Testis (tissue), 3 donors: ENCODE measurements around the gene CACNA1D. TPM values are rescaled to one million over a fixed set of nuclear protein-coding genes. Genes with fewer than 3 reads are reported as not detected.

Experiments
- DNase-seq: peaks from one replicate; pipeline ENCODE4 v3.0.0-alpha.2; 2019
- H3K27ac ChIP-seq, 2 donors: fragments of 200-600 bp; sonication (generic); one replicate each; pipeline ENCODE4 v1.5.1; 2019
- H3K27me3 ChIP-seq: fragments of 200-600 bp; sonication (generic); one replicate; pipeline ENCODE4 v1.5.1; 2019
- H3K36me3 ChIP-seq: fragments of 200-600 bp; sonication (generic); one replicate; pipeline ENCODE4 v1.5.1; 2017; ENCODE audit warnings: low read depth; ENCODE audit errors: missing control alignments
- H3K4me1 ChIP-seq: fragments of 200-600 bp; sonication (generic); one replicate; pipeline ENCODE4 v1.5.1; 2019
- H3K4me3 ChIP-seq, 2 donors: fragments of 200-600 bp; sonication (generic); one replicate each; pipeline ENCODE4 v1.5.1; 2017 to 2019
- H3K9me3 ChIP-seq: fragments of 200-600 bp; sonication (generic); one replicate; pipeline ENCODE4 v1.5.1; 2017
- CTCF ChIP-seq, 3 experiments: fragments of 450-650 bp in 2 of 3; fragments of 200-600 bp in 1 of 3; sonication (generic) in 1 of 3; IDR thresholded peaks; one replicate each; pipeline ENCODE4 v1.5.1; 2016 to 2019; ENCODE audit warnings: antibody characterized with exemption in 3 of 3, mild to moderate bottlenecking in 2 of 3, moderate library complexity in 1 of 3
- POLR2A ChIP-seq: fragments of 450-650 bp; IDR thresholded peaks from one replicate; pipeline ENCODE4 v1.6.1; 2017; ENCODE audit warnings: antibody characterized with exemption, mild to moderate bottlenecking, moderate library complexity
- WGBS, 2 donors: methylation state at CpG; one replicate each; pipeline ENCODE4 v1.1.5; 2018; 5-methylcytosine and 5-hydroxymethylcytosine counted together
- intact Hi-C: fragments of 100-400 bp; cut with DNase I; formaldehyde crosslinking; loops from one replicate; pipeline ENCODE4 v1.15.1; 2023; ENCODE audit warnings: low total_unique reads
- polyA plus RNA-seq: library from polyadenylated mRNA; stranded (reverse); fragments of 350-450 nt; fragmentation: Illumina TruSeq; extraction: RNeasy Lipid Tissue Mini Kit (QIAGEN cat#74804); gene quantifications from one replicate; pipeline ENCODE4 v1.2.3, GENCODE V29; 2014; ENCODE audit warnings: low read depth, low replicate concordance; ENCODE audit not compliant: insufficient read depth
- total RNA-seq, 2 donors: library from RNA; depleted of rRNA; stranded (reverse); fragments of >200 nt; gene quantifications; one replicate each; pipeline ENCODE4 v1.2.3, GENCODE V29; 2016

The CACNA1D gene
- total and polyA plus RNA-seq, 3 donors from 2014 or later = 8.0 to 39.0 (median 37.6) TPM

DNA sequence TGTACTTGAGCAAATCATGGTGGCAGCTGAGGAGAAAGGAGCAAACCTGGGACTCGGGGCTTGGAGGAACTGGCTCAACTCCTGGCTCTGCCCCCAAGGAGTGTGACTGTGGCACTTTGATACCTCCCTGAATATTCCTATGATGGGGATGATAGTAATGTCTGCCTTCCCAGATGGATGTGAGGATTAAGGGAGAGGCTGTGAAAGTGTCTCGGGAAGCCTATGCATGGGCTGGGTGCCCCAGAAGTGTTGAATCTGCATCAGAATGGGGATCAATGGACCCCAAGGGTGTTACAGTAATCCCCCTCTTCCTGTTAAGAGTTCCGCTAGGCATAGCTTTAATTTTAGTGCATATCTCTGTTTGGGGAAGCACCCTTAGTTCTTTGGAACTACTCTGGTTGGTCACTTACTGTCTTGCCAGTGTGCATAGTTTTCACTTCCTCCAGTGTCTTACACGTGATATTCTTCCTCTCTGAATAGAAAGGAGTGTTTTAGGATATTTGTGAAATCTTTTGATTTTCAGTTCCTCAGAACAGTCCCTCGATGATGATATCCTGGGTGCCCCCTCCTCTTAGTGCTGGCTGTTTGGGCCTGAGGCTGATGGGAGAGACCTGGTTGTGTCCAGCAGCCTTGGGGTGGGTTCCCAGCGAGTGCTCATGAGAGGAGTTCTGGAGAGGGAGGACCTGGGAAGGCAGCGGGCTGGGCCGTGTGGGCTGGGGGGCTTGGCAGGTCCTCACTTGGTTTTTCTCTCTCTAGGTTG lies 254.3 kb downstream of the CACNA1D start:
- H3K9me3 ChIP-seq = no peaks in the 10 kb centered on the region
- H3K4me1 ChIP-seq = no peaks in the 10 kb centered on the region
- no peaks in the 10 kb centered on the region for H3K36me3 ChIP-seq
- WGBS, 2 donors = 83 to 84% methylated on average over 8 of the region's 8 CpGs
- TF ChIP-seq CTCF (IDR thresholded peaks at IDR 0.05) = no peak
- TF ChIP-seq POLR2A = no peak
- intact Hi-C loops = no loop called here
- DNase-seq = no peak
- H3K27me3 ChIP-seq = no peaks in the 10 kb centered on the region
- H3K4me3 ChIP-seq = no peak overlapping the region
- no peak overlapping the region for H3K27ac ChIP-seq

- H3K27ac ChIP-seq = no peak overlapping the region
- intact Hi-C loops = no loop called here
- no peaks in the 10 kb centered on the region for H3K36me3 ChIP-seq
- no peaks in the 10 kb centered on the region for H3K4me1 ChIP-seq
- no peak overlapping the region for H3K4me3 ChIP-seq
- no peak for DNase-seq
- no peaks in the 10 kb centered on the region for H3K27me3 ChIP-seq
- WGBS, 2 donors = 86% methylated on average over 5 of the region's 5 CpGs
- H3K9me3 ChIP-seq = no peaks in the 10 kb centered on the region
- TF ChIP-seq POLR2A = no peak
- no peak for TF ChIP-seq CTCF (IDR thresholded peaks at IDR 0.05)
Observed at GRCh38 chr3:53749448-53749847, 255.0 kb downstream of the CACNA1D start.

DNA sequence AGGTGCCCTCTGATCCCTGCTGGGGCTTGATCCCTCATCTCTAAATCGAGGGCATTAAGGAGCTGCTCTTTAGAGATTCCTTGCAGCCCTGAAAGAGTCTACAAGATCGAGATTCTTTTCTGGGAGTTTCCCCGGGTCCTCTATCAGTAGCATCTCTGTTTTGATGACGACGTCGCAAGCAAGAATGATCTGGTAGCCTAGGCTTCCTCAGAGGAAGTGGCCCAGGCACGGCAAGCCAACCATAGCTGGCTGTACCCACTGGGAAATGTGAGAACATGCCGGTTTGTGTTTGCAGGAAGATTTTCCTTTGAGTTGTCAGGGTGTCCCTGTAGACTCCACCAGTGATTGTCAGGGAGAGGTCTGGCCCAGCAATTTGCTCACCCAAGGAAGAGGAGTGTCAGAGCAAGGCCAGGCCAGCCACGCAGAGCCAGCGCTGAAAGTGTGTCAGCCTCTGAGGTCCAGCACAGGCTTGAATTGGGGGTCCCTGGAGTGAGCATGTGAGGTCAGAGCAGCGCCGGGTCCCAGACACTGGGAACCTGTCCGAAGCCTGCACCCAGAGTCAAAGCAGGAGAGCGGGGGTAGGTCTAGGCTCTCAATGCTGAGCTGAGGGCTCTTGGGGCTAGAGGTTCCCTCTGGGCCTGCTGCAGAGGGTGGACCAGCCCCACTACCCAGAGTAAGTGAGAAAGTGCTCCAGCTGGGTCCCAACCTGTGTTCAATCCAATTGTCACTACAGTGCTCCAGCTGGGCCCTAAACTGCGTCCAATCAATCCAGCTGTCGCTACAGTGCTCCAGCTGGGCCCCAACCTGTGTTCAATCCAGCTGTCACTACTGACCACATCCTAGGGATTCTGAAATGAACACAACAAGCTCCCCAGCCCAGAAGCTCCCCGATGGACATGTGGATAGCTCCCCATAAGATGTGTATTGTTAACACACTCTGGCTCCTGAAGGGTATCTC lies 256.1 kb downstream of the CACNA1D start:
- Histone ChIP-seq H3K9me3 (no peaks in the 10 kb centered on the region), H3K36me3 (no peaks in the 10 kb centered on the region), H3K4me3 (no peak overlapping the region), H3K27ac (no peak overlapping the region), H3K27me3 (no peaks in the 10 kb centered on the region), H3K4me1 (no peaks in the 10 kb centered on the region)
- no peak for DNase-seq
- TF ChIP-seq POLR2A (no peak), CTCF (IDR thresholded peaks at IDR 0.05) (no peak)
- WGBS, 2 donors = 90 to 92% methylated on average over 9 to 17 of the region's 17 CpGs
- intact Hi-C loops = no loop called here

GRCh38 chr3:53753518-53754183 lies 259.2 kb downstream of the CACNA1D start:
- whole genome bisulfite sequencing, 2 donors = 88 to 92% methylated on average over 8 to 9 of the region's 9 CpGs
- H3K4me3 ChIP-seq = no peak overlapping the region
- DNase-seq = no peak
- intact Hi-C loops = no loop called here
- H3K36me3 ChIP-seq = no peaks in the 10 kb centered on the region
- TF ChIP-seq POLR2A = no peak
- TF ChIP-seq CTCF (IDR thresholded peaks at IDR 0.05) = no peak
- no peaks in the 10 kb centered on the region for H3K27me3 ChIP-seq
- no peaks in the 10 kb centered on the region for H3K9me3 ChIP-seq
- H3K4me1 ChIP-seq = no peaks in the 10 kb centered on the region
- no peak overlapping the region for H3K27ac ChIP-seq
